Fibroblast of lung (primary cell): ENCODE measurements around the gene MICU1. TPM values are rescaled to one million over a fixed set of nuclear protein-coding genes. Genes with fewer than 3 reads are reported as not detected.
"Not testable (repeated sequence)": the region's sequence is repeated elsewhere in the genome, so short reads cannot be mapped to it uniquely, and the experiment has no call there.

Experiments used
- DNase-seq, 2 donors: peaks; one replicate each; pipeline versions ENCODE4 v3.0.0 to v3.0.0-alpha.2; 2010; ENCODE audit warnings: low read depth in 2 of 2
- H2AFZ ChIP-seq: 2 replicates; pipeline ENCODE4 v1.5.1; 2012; ENCODE audit warnings: low read length, control low read depth, inconsistent platforms
- H3K27ac ChIP-seq: 2 replicates; pipeline ENCODE4 v1.5.1; 2011; ENCODE audit warnings: low read length, control low read depth; ENCODE audit not compliant: insufficient read depth
- H3K27me3 ChIP-seq: 2 replicates; pipeline ENCODE4 v1.5.1; 2011; ENCODE audit warnings: mild to moderate bottlenecking, low read length; ENCODE audit not compliant: control insufficient read depth, insufficient read depth
- H3K36me3 ChIP-seq: 2 replicates; pipeline ENCODE4 v1.5.1; 2011; ENCODE audit warnings: low read length; ENCODE audit not compliant: control insufficient read depth, insufficient read depth
- H3K4me1 ChIP-seq: 2 replicates; pipeline ENCODE4 v1.5.1; 2011; ENCODE audit warnings: low read length; ENCODE audit not compliant: control insufficient read depth, insufficient read depth; ENCODE audit errors: extremely low read depth
- H3K4me2 ChIP-seq: 2 replicates; pipeline ENCODE4 v1.5.1; 2011; ENCODE audit warnings: low read length, control low read depth; ENCODE audit not compliant: insufficient read depth; ENCODE audit errors: extremely low read depth
- H3K4me3 ChIP-seq, 4 experiments: fragments of 200-600 bp in 1 of 4; sonication (generic) in 1 of 4; replicated peaks in 1 of 4; 2 replicates each; pipeline ENCODE4 v1.5.1; 2011 to 2016; ENCODE audit warnings: low read length in 4 of 4, low read depth in 3 of 4, mild to moderate bottlenecking in 3 of 4, control low read depth in 2 of 4, inconsistent platforms in 1 of 4, mixed read lengths in 1 of 4; ENCODE audit not compliant: insufficient read depth in 1 of 4; ENCODE audit errors: control extremely low read depth in 1 of 4
- H3K79me2 ChIP-seq: 2 replicates; pipeline ENCODE4 v1.5.1; 2012; ENCODE audit warnings: mild to moderate bottlenecking, low read length, inconsistent platforms; ENCODE audit not compliant: control insufficient read depth, insufficient read depth
- H3K9ac ChIP-seq: 2 replicates; pipeline ENCODE4 v1.5.1; 2011; ENCODE audit warnings: mild to moderate bottlenecking, low read length, control low read depth; ENCODE audit not compliant: insufficient read depth
- H3K9me3 ChIP-seq: 2 replicates; pipeline ENCODE4 v1.5.1; 2012; ENCODE audit warnings: low read depth, low read length; ENCODE audit not compliant: control insufficient read depth, insufficient read depth
- H4K20me1 ChIP-seq: 2 replicates; pipeline ENCODE4 v1.5.1; 2011; ENCODE audit warnings: low read length; ENCODE audit not compliant: control insufficient read depth, insufficient read depth; ENCODE audit errors: extremely low read depth
- EZH2 ChIP-seq: IDR thresholded peaks from 2 replicates; pipeline ENCODE4 v1.5.1; 2012; ENCODE audit warnings: low read length, control low read depth, mild to moderate bottlenecking; ENCODE audit errors: missing control alignments
- polyA plus RNA-seq, 2 donors: library from polyadenylated mRNA; depleted of rRNA in 1 of 2; stranded (reverse) in 1 of 2; unstranded in 1 of 2; fragments of >200 nt; gene quantifications; 2 replicates each; pipeline ENCODE4 v1.2.1, GENCODE V29; 2011 to 2012; ENCODE audit warnings: missing spikeins in 1 of 2
- total RNA-seq: library from RNA; depleted of rRNA; stranded (reverse); fragments of >200 nt; gene quantifications from 2 replicates; pipeline ENCODE4 v1.2.1, GENCODE V29; 2014
- TF ChIP-seq, protein P1 (sequence below), 2 donors: IDR thresholded peaks in 1 of 2; conservative IDR thresholded peaks in 1 of 2; 1 replicate in 1 of 2; 2 replicates in 1 of 2; pipeline ENCODE4 v1.5.1; 2011 to 2012; ENCODE audit warnings: low read length in 2 of 2, control low read depth in 1 of 2, inconsistent platforms in 1 of 2, low read depth in 1 of 2, mild to moderate bottlenecking in 1 of 2

Gene MICU1
- total and polyA plus RNA-seq, 2 donors (not counting 1 experiment from before 2014, with no cell fraction given) = 83.2 to 83.3 TPM

- Histone ChIP-seq H3K36me3 (no peaks in the 10 kb centered on the region), H2AFZ (no peak overlapping the region), H3K9ac (no peak overlapping the region), H3K4me2 (no peak overlapping the region), H3K27me3 (no peaks in the 10 kb centered on the region), H3K4me3 (no peak overlapping the region), H3K79me2 (no peaks in the 10 kb centered on the region), H3K4me1 (no peaks in the 10 kb centered on the region), H4K20me1 (no peaks in the 10 kb centered on the region), H3K9me3 (no peaks in the 10 kb centered on the region), H3K27ac (no peak overlapping the region)
- no peak for TF ChIP-seq EZH2
- TF ChIP-seq, protein P1, sequence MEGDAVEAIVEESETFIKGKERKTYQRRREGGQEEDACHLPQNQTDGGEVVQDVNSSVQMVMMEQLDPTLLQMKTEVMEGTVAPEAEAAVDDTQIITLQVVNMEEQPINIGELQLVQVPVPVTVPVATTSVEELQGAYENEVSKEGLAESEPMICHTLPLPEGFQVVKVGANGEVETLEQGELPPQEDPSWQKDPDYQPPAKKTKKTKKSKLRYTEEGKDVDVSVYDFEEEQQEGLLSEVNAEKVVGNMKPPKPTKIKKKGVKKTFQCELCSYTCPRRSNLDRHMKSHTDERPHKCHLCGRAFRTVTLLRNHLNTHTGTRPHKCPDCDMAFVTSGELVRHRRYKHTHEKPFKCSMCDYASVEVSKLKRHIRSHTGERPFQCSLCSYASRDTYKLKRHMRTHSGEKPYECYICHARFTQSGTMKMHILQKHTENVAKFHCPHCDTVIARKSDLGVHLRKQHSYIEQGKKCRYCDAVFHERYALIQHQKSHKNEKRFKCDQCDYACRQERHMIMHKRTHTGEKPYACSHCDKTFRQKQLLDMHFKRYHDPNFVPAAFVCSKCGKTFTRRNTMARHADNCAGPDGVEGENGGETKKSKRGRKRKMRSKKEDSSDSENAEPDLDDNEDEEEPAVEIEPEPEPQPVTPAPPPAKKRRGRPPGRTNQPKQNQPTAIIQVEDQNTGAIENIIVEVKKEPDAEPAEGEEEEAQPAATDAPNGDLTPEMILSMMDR (conservative IDR thresholded peaks at IDR 0.05 in 1 of 2, IDR thresholded peaks at IDR 0.05 in 1 of 2; ENCODE audit: low read depth in 1 of 2, low read length in 2 of 2) = no peak
- DNase-seq = no peak
These were observed 23.4 kb upstream of the MICU1 start for GRCh38 chr10:72649291-72649690.

- Histone ChIP-seq H3K36me3 (no peaks in the 10 kb centered on the region), H3K4me3 (no peak overlapping the region), H3K9me3 (no peaks in the 10 kb centered on the region), H3K4me2 (no peak overlapping the region), H4K20me1 (no peaks in the 10 kb centered on the region), H2AFZ (no peak overlapping the region), H3K27me3 (no peaks in the 10 kb centered on the region), H3K79me2 (no peaks in the 10 kb centered on the region), H3K27ac (no peak overlapping the region), H3K4me1 (no peaks in the 10 kb centered on the region), H3K9ac (no peak overlapping the region)
- DNase-seq = no peak
- TF ChIP-seq EZH2 = no peak
- TF ChIP-seq, protein P1 (conservative IDR thresholded peaks at IDR 0.05 in 1 of 2, IDR thresholded peaks at IDR 0.05 in 1 of 2; ENCODE audit: low read depth in 1 of 2, low read length in 2 of 2) = no peak
These were observed 22.4 kb upstream of the MICU1 start for GRCh38 chr10:72648301-72648700.

GRCh38 chr10:72646971-72647370 lies 21.1 kb upstream of the MICU1 start:
- not testable (repeated sequence) for H4K20me1 ChIP-seq, H3K4me3 ChIP-seq, H3K4me2 ChIP-seq, DNase-seq, H3K36me3 ChIP-seq, H3K79me2 ChIP-seq, H3K27me3 ChIP-seq, H3K9ac ChIP-seq, H3K4me1 ChIP-seq, H3K9me3 ChIP-seq, H3K27ac ChIP-seq, H2AFZ ChIP-seq
